ENCODE measurements around the gene SV2C.

Gene SV2C

GRCh38 chr5:76379316-76379715 lies 296.1 kb downstream of the SV2C start:
- H3K4me1 ChIP-seq (ENCODE audit: control insufficient read depth in 1 of 2, insufficient read depth in 2 of 2, low read length in 2 of 2) = no peaks in the 10 kb centered on the region
- no peak overlapping the region for H3K4me3 ChIP-seq (ENCODE audit: low read depth in 1 of 2, low read length in 2 of 2)
- H3K9me3 ChIP-seq (ENCODE audit: control insufficient read depth in 1 of 2, low read length in 2 of 2) = no peaks in the 10 kb centered on the region
- H3K27ac ChIP-seq (ENCODE audit: low read length) = no peak overlapping the region
- no peaks in the 10 kb centered on the region for H3K27me3 ChIP-seq (ENCODE audit: low read depth, low read length)
- H3K36me3 ChIP-seq (ENCODE audit: control insufficient read depth in 1 of 2, insufficient read depth in 2 of 2, low read length in 2 of 2) = no peaks in the 10 kb centered on the region

GRCh38 chr5:76379855-76380254 lies 296.7 kb downstream of the SV2C start:
- no peaks in the 10 kb centered on the region for H3K4me1 ChIP-seq (ENCODE audit: control insufficient read depth in 1 of 2, insufficient read depth in 2 of 2, low read length in 2 of 2)
- no peaks in the 10 kb centered on the region for H3K27me3 ChIP-seq (ENCODE audit: low read depth, low read length)
- no peak overlapping the region for H3K27ac ChIP-seq (ENCODE audit: low read length)
- H3K36me3 ChIP-seq (ENCODE audit: control insufficient read depth in 1 of 2, insufficient read depth in 2 of 2, low read length in 2 of 2) = no peaks in the 10 kb centered on the region
- no peaks in the 10 kb centered on the region for H3K9me3 ChIP-seq (ENCODE audit: control insufficient read depth in 1 of 2, low read length in 2 of 2)
- no peak overlapping the region for H3K4me3 ChIP-seq (ENCODE audit: low read depth in 1 of 2, low read length in 2 of 2)

GRCh38 chr5:76380346-76381066 lies 297.3 kb downstream of the SV2C start:
- Histone ChIP-seq H3K27ac (ENCODE audit: low read length) (no peak overlapping the region), H3K27me3 (ENCODE audit: low read depth, low read length) (no peaks in the 10 kb centered on the region), H3K36me3 (ENCODE audit: control insufficient read depth in 1 of 2, insufficient read depth in 2 of 2, low read length in 2 of 2) (no peaks in the 10 kb centered on the region), H3K9me3 (ENCODE audit: control insufficient read depth in 1 of 2, low read length in 2 of 2) (no peaks in the 10 kb centered on the region), H3K4me1 (ENCODE audit: control insufficient read depth in 1 of 2, insufficient read depth in 2 of 2, low read length in 2 of 2) (no peaks in the 10 kb centered on the region), H3K4me3 (ENCODE audit: low read depth in 1 of 2, low read length in 2 of 2) (no peak overlapping the region)

- no peak overlapping the region for H3K4me3 ChIP-seq (ENCODE audit: low read depth in 1 of 2, low read length in 2 of 2)
- no peaks in the 10 kb centered on the region for H3K4me1 ChIP-seq (ENCODE audit: control insufficient read depth in 1 of 2, insufficient read depth in 2 of 2, low read length in 2 of 2)
- H3K27me3 ChIP-seq (ENCODE audit: low read depth, low read length) = no peaks in the 10 kb centered on the region
Measured at GRCh38 chr5:76383126-76383832, 300.1 kb downstream of the SV2C start.

GRCh38 chr5:76384189-76384588 lies 301.0 kb downstream of the SV2C start:
- Histone ChIP-seq H3K27me3 (ENCODE audit: low read depth, low read length) (no peaks in the 10 kb centered on the region), H3K27ac (ENCODE audit: low read length) (no peak overlapping the region), H3K36me3 (ENCODE audit: control insufficient read depth in 1 of 2, insufficient read depth in 2 of 2, low read length in 2 of 2) (no peaks in the 10 kb centered on the region), H3K4me1 (ENCODE audit: control insufficient read depth in 1 of 2, insufficient read depth in 2 of 2, low read length in 2 of 2) (no peaks in the 10 kb centered on the region), H3K4me3 (ENCODE audit: low read depth in 1 of 2, low read length in 2 of 2) (no peak overlapping the region), H3K9me3 (ENCODE audit: control insufficient read depth in 1 of 2, low read length in 2 of 2) (no peaks in the 10 kb centered on the region)

More at GRCh38 chr5:76383126-76383832, 300.1 kb downstream of the SV2C start:
- H3K9me3 ChIP-seq (ENCODE audit: control insufficient read depth in 1 of 2, low read length in 2 of 2) = no peaks in the 10 kb centered on the region
- H3K36me3 ChIP-seq (ENCODE audit: control insufficient read depth in 1 of 2, insufficient read depth in 2 of 2, low read length in 2 of 2) = no peaks in the 10 kb centered on the region
- H3K27ac ChIP-seq (ENCODE audit: low read length) = no peak overlapping the region

GRCh38 chr5:76384705-76385104 lies 301.5 kb downstream of the SV2C start:
- Histone ChIP-seq H3K27me3 (ENCODE audit: low read depth, low read length) (no peaks in the 10 kb centered on the region), H3K9me3 (ENCODE audit: control insufficient read depth in 1 of 2, low read length in 2 of 2) (no peaks in the 10 kb centered on the region), H3K36me3 (ENCODE audit: control insufficient read depth in 1 of 2, insufficient read depth in 2 of 2, low read length in 2 of 2) (no peaks in the 10 kb centered on the region), H3K27ac (ENCODE audit: low read length) (no peak overlapping the region), H3K4me3 (ENCODE audit: low read depth in 1 of 2, low read length in 2 of 2) (no peak overlapping the region), H3K4me1 (ENCODE audit: control insufficient read depth in 1 of 2, insufficient read depth in 2 of 2, low read length in 2 of 2) (no peaks in the 10 kb centered on the region)

- Histone ChIP-seq H3K27me3 (ENCODE audit: low read depth, low read length) (no peaks in the 10 kb centered on the region), H3K27ac (ENCODE audit: low read length) (no peak overlapping the region), H3K36me3 (ENCODE audit: control insufficient read depth in 1 of 2, insufficient read depth in 2 of 2, low read length in 2 of 2) (no peaks in the 10 kb centered on the region), H3K4me3 (ENCODE audit: low read depth in 1 of 2, low read length in 2 of 2) (no peak overlapping the region), H3K4me1 (ENCODE audit: control insufficient read depth in 1 of 2, insufficient read depth in 2 of 2, low read length in 2 of 2) (no peaks in the 10 kb centered on the region), H3K9me3 (ENCODE audit: control insufficient read depth in 1 of 2, low read length in 2 of 2) (no peaks in the 10 kb centered on the region)
Measured at GRCh38 chr5:76385540-76385939, 302.4 kb downstream of the SV2C start.

- Histone ChIP-seq H3K27me3 (ENCODE audit: low read depth, low read length) (no peaks in the 10 kb centered on the region), H3K9me3 (ENCODE audit: control insufficient read depth in 1 of 2, low read length in 2 of 2) (no peaks in the 10 kb centered on the region), H3K4me1 (ENCODE audit: control insufficient read depth in 1 of 2, insufficient read depth in 2 of 2, low read length in 2 of 2) (no peaks in the 10 kb centered on the region), H3K36me3 (ENCODE audit: control insufficient read depth in 1 of 2, insufficient read depth in 2 of 2, low read length in 2 of 2) (no peaks in the 10 kb centered on the region), H3K4me3 (ENCODE audit: low read depth in 1 of 2, low read length in 2 of 2) (no peak overlapping the region), H3K27ac (ENCODE audit: low read length) (no peak overlapping the region)
Measured at GRCh38 chr5:76386360-76386759, 303.2 kb downstream of the SV2C start.

GRCh38 chr5:76388236-76388635 lies 305.1 kb downstream of the SV2C start:
- Histone ChIP-seq H3K36me3 (ENCODE audit: control insufficient read depth in 1 of 2, insufficient read depth in 2 of 2, low read length in 2 of 2) (no peaks in the 10 kb centered on the region), H3K4me1 (ENCODE audit: control insufficient read depth in 1 of 2, insufficient read depth in 2 of 2, low read length in 2 of 2) (no peaks in the 10 kb centered on the region), H3K9me3 (ENCODE audit: control insufficient read depth in 1 of 2, low read length in 2 of 2) (no peaks in the 10 kb centered on the region), H3K27ac (ENCODE audit: low read length) (no peak overlapping the region), H3K27me3 (ENCODE audit: low read depth, low read length) (no peaks in the 10 kb centered on the region), H3K4me3 (ENCODE audit: low read depth in 1 of 2, low read length in 2 of 2) (no peak overlapping the region)

GRCh38 chr5:76388791-76389512 lies 305.8 kb downstream of the SV2C start:
- H3K4me1 ChIP-seq (ENCODE audit: control insufficient read depth in 1 of 2, insufficient read depth in 2 of 2, low read length in 2 of 2) = no peaks in the 10 kb centered on the region
- no peak overlapping the region for H3K27ac ChIP-seq (ENCODE audit: low read length)
- H3K9me3 ChIP-seq (ENCODE audit: control insufficient read depth in 1 of 2, low read length in 2 of 2) = no peaks in the 10 kb centered on the region
- no peak overlapping the region for H3K4me3 ChIP-seq (ENCODE audit: low read depth in 1 of 2, low read length in 2 of 2)
- H3K36me3 ChIP-seq (ENCODE audit: control insufficient read depth in 1 of 2, insufficient read depth in 2 of 2, low read length in 2 of 2) = no peaks in the 10 kb centered on the region
- no peaks in the 10 kb centered on the region for H3K27me3 ChIP-seq (ENCODE audit: low read depth, low read length)

- H3K27ac ChIP-seq (ENCODE audit: low read length) = no peak overlapping the region
- no peaks in the 10 kb centered on the region for H3K36me3 ChIP-seq (ENCODE audit: control insufficient read depth in 1 of 2, insufficient read depth in 2 of 2, low read length in 2 of 2)
- H3K4me3 ChIP-seq (ENCODE audit: low read depth in 1 of 2, low read length in 2 of 2) = no peak overlapping the region
- no peaks in the 10 kb centered on the region for H3K4me1 ChIP-seq (ENCODE audit: control insufficient read depth in 1 of 2, insufficient read depth in 2 of 2, low read length in 2 of 2)
- H3K9me3 ChIP-seq (ENCODE audit: control insufficient read depth in 1 of 2, low read length in 2 of 2) = no peaks in the 10 kb centered on the region
- H3K27me3 ChIP-seq (ENCODE audit: low read depth, low read length) = no peaks in the 10 kb centered on the region
Measured at GRCh38 chr5:76389513-76390154, 306.5 kb downstream of the SV2C start.
